NCI-H2081 (cell line): ENCODE measurements around the gene SYNRG.

Source experiments
- DNase-seq, 2 experiments: peaks; one replicate each; lab custom pipeline; 2025; lab: John Stamatoyannopoulos, UW

SYNRG gene

DNA sequence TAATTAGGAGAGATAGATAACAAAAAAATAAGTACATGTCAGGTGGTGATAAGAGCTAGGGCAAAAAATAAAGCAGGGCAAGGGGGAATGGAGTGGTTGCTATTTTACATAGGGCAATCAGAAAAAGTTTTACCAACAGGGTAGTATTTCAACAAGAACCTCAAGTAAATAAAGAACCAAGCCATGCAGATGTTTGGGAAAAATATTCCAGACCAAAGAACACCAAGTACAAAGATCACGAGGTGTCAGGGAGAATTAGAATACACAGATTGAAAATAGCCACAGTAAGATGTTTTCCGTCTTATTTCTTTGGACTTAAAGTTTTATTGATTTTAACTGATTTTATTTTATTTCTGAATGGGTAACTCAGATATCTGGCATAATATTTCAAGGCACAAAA lies 11.1 kb downstream of the SYNRG start:
- no peak for DNase-seq

DNA sequence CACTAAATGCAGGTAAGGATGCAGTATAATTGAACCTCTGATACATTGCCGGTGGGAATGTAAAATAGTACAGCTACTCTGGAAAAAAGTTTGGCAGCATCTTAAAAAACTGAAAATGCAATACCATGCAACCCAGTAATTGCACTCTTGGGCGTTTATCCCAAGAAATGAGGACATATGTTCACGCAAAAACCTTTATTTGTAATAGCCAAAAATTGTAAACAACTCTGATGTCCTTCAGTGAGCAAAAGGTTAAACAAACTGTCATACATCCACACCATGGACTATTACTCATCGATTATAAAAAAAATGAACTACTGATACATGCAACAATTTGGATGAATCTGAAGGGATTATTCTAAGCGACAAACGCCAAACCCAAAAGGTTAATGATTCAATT lies 16.9 kb downstream of the SYNRG start:
- DNase-seq = no peak

DNA sequence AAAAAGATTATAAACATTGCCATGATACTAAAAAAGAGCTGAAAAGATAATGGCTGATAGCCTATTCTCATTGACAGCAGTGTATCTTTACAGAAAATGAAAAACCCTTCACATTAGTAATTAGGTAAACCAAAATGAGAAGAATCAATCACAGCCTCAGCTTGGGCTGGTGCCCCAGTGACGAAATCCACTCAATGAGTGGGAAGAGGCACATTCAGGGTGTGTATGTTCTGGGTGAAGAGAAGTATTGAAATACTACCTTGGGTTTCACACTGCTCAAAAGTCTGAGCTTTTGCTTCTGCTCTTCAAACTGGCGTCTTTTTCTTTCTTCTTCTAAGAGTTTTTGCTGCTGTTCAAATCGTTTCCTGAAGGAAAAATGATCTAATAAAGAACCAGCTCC lies 24.2 kb downstream of the SYNRG start:
- DNase-seq = no peak

DNA sequence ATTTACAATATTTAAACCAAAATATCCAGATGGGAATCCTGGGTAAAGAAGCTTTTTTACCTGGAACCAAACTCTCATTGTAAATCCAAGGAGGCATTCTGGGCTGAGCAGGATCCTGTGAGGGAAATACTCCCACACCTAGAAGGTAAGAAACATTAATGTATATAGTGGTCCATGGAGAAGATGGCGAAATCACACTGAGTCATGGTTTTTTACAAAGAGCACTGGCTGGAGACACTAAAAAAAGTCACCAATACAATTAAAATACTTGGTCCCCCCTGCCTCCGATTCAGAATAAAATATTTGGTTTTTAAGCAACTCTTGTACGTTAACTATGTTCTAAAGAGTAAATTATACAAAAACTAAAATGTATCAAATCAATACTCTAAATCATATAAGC lies 32.9 kb downstream of the SYNRG start:
- no peak for DNase-seq

DNA sequence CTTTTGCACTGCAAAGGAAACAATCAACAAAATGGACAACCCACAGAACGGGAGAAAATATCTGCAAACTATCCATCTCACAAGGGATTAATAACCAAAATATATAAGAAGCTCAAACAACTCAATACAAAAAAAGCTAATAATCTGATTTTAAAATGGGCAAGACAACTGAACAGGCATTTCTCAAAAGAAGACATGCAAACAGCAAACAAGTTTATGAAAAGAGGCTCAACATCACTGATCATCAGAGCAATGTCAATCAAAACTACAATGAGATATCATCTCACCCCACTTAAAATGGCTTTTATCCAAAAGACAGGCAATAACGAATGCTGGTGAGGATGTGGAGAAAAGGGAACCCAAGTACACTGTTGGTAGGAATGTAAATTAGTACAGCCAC lies 34.8 kb downstream of the SYNRG start:
- no peak for DNase-seq

DNA sequence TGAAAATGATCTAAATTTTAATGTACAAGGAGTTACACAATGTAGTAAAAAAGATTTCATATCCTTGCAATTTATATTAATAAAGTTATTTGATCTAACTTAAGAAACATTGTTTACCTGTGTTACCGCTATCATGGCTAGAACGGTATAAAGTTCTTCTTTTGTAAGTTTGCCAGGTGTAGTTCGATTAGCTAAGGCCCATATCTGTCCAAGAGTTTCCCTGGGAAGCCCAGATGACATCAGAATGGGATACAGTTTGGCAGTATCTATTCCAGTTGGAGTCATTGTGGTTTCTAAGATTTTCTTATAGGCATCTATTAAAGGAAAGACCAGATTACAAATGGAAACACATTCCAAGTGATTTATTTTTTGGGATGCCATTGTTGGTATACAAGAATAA lies 37.5 kb downstream of the SYNRG start:
- no peak for DNase-seq

DNA sequence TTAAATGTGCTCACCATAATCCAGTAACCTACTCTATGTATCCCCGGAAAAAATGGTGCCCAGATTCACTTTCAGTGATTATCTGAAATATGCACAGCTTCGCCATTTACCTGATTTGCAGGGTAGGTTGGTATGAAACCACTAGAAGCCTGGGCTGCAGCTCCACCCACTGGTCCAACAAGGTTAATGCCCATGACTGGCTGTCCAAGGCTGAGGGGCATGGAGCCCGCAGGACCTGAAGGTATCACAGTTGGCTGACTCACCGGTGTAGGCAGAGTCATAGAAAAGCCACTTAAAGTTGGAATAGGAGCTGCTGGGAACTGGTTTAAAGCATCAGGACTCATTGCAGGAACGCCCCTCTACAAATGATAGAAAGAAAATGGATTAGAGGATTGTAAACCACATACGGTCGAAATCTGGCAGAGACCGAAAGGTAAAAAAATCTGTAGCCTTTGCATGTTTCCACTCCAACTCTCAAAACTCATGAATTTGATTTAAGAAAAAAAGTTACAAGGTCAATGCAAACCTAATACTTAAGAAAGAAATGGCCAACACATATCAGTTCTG lies 38.6 kb downstream of the SYNRG start:
- DNase-seq = peak; percentile 33 to 55

DNA sequence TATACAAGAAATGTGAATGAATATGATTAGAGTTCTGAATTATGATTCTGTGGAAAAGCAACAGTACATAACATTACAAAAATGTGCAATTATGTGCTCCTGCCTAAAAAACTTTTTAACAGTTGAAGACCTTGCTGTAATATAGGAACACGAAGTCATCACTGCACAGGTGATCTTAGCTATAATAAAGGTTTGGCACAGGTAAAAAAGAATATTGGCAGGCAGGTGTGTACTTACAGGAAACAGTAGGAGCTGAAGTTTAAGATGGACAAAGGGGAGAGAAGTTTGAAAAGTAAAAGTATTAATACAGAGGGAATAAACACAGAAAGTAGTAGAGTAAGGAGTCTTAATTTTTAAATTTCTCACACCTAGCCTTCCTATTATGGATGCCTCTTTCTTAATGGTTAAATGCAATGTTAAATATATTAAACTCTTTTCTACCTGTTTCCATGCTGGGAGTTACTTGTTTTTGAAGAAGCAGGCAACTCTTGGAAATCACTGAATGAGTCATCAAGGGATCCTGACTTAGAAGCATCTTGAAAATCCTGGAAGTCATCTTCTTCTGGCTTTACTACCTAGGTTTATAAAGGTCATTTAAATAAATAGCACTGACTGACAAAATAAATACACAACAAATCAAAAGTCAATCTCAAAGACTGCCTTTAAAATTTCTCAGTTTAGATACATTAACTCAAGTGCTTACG lies 40.7 kb downstream of the SYNRG start:
- DNase-seq = no peak

DNA sequence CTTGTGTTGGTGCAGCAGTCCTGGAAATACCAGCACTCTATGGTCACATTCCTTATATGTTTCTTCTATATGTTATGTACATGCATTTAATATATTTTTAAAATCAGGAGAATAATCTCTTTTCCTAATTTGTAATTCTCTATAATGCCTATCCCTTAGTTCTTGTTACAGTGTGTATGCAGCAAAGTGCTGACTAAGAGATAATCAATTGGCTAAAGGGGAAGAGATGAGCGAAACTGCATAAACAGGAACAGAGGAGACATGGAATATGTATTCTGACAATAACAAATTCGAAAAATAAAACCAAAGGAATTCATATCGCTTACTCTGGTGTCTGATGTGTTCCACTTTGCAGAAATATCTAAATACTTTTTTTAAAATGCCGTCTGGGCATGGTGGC lies 41.7 kb downstream of the SYNRG start:
- no peak for DNase-seq

DNA sequence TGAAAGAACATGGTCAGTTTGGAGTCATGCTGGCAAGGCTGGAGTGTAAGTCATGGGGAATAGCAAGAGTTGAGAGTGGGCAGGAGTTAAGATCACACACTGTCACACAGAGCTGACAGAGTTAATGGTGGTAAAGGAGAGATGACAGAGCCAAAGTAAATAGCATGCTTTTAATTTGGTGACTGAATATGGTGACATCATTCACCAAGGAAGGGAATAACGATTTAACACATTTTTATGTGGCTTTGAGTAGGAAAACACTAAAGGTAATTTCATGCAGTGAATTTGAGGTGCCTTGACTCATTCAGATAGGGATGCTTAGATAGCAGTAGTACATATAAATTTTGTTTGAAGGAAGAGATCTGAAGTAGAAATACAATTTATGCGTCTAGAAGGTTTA lies 42.1 kb downstream of the SYNRG start:
- DNase-seq = peak in 1 of 2 experiments; percentile 42

DNA sequence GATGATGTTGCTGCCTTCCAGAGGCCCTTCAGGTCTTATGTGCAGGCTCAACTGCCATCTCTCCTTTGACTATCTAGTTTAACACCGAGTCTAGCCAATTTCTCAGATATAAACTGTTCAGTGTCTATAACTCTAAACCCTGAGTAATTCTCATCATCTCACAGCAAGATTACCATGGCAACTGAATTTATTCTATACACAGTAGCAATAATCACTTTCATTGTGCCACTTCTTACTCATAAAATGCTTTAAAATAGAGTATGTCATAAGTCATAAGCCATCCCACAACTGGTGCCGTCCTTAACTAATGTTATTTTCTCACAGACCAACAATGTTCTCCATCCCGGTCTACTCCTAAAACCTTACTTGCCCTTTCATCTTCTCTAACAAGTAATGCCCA lies 45.0 kb downstream of the SYNRG start:
- no peak for DNase-seq

DNA sequence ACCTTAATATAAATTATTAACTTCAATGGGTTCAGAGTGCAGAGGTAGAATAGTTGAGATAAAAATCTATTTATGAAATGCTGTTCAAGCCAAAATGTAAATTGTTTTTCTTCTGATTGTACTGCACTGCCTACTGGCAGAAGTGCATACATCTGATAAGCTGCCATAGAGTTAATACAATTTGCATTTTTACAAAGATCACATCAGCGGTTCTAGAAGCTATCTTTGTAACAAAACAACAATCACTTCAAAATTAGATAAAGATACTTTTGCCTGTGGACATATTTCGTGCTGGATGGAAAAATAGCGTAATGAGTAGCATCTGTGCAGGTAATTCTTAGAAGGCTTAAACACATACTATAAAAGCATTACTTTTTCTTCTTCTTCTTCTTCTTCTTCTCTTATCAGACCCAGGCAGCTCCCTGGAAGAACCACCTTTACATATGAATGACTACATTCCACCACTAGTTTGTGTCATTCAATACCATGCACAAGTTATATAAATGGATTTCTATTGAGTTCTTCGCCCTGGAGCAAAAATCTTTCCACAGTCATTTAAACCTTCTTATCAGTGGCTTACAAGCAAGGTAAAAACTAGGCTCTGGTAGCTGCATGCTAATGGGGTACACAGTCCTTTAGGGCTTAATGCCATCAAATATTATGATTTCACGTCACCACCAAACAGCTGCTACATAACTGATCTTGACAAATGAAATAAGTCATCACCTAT lies 47.0 kb downstream of the SYNRG start:
- no peak for DNase-seq

DNA sequence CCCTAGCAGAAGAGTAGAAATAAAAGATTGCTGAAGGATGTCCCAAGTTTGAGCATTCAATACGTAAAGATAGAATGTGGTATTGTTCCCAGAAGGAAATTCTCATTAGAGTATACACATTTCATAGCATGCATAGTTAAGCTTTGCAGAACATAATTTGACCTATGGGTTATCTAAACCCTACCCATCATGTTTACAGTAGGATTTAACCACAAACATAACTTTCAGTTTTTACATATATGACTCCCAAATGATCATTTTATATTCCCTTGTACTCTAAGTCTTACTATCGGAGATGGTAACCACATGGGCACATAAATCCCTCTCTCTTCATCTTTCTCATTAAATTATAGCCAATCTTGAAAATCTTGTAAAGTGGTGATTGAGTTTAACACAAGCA lies 50.9 kb downstream of the SYNRG start:
- DNase-seq = no peak

DNA sequence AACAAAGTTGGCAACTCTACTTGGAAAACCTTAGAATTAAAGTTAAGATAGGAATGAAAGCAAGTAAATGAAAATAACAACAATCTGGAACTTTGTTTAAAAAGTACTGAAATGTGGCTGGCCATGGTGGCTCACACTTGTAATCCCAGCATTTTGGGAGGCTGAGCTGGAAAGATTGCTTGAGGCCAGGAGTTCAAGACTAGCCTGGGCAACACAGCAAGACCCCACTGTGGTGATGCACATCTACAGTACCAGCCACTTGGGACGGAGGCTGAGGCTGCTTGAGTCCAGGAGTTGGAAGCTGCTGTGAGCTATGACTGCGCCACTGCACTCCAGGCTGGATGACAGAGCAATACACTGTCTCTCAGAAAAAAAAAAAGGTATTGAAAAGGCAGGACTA lies 51.7 kb downstream of the SYNRG start:
- no peak for DNase-seq

DNA sequence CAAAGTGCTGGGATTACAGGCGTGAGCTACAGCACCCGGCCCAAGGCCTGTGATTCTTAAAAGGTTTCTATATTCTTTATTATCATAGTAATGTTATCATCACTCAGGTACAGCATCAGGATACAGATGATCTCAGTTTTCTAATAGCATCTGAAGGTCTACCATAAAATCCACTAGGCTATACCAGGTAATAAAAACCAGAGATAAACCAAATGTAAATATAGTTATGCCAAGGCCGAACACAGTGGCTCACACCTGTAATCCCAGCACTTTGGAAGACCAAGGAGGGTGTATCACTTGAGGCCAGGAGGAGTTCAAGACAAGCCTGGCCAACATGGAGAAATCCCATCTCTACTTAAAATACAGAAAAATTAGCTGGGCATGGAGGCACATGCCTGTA lies 53.8 kb downstream of the SYNRG start:
- no peak for DNase-seq

DNA sequence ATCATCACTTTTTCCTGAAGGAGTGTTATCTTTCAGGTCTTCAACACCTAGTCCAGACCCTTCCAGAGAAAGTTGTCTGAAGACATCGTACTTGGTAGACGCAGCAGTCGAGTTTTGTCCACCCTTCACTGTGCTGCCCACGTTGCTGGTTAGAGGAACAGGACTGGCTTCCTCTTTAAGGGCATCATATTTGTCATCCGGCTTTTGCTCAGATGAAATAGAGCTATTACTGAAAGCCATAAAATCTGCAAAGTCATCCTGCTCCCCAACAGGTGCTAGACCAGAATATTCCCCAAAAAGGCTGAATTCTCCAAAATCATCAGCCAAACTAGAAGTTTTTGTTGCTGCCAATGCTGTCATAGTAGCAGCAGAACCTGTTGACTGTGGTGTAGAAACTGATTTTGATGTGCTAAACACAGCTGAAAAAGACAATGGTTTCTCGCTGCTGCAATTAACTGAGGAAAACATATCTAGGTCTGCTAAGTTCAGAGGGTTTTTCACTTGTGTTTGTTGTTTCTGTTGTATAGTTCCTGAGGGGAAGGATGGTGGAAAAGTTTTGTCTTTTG lies 55.7 kb downstream of the SYNRG start:
- DNase-seq = no peak

DNA sequence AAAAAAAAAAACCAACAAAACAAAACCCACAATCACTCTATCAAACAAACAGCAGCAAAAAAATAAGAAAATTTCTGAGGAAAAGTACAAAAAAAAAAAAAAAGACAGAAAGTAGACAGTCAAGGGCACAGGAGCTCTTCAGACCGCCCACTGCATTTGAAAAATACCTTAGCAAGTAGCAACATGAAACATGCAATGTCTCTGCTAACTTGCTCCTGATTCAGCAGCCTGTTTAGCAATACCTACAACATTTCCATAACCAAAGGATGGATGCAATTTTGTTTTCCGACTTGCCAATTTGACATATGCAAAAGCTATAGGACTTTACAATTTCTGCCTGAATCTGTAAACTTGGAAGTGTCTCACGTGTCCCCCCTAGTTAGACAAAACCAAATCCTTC lies 57.4 kb downstream of the SYNRG start:
- no peak for DNase-seq

DNA sequence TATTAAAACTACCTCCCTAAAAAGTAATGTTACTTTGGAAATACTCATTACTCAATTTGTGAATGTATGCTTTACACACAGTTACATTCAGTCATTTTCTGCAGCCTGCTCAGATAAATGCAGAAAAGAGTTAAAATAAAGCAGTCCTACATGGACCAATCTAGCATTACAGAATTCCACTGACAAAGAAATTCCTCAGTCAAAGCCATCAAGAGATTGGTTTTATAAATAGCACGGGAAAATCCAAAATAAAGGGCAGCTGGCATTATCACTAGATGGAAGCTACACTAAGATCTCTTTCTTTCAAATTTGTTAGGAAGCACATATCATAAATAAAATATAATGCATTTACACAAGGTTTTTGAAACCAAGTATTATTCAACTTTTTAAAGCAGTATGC lies 61.2 kb downstream of the SYNRG start:
- no peak for DNase-seq

DNA sequence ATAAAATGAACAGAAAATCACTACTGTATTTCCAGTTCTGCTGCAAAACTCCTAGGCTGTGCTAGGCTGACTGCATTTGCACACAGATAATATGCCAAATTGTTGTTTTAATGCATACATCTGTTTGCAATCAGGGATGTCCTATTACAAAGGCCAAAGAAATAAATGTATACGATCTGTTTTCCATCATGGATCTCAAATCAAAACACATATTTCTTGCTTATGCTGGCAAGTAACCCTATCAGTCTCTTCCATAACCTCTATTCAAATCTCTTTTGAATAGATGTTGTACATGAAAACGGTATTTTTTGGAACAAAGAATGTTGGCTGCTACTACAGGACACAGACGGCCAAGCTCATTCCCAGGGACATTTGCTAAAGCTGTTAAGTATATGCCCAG lies 62.9 kb downstream of the SYNRG start:
- no peak for DNase-seq

DNA sequence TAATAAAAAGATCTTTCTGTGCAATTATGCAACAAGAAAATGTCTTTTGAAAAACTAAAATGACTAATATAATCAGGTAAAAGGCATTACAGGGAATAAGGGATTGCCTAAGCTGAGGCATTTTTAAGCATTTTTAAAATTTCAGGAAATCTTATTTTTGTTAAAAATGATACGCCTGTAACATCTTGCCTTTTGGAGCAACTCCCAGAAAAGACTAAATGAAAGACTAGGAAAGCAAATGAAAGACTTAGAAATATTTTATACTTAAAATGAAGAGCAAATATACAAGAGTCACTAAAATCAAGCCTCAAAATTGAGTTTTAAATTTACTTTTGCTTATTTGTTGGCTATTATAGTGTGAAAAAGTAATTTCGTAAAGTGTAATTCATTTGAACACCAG lies 63.7 kb downstream of the SYNRG start:
- no peak for DNase-seq

DNA sequence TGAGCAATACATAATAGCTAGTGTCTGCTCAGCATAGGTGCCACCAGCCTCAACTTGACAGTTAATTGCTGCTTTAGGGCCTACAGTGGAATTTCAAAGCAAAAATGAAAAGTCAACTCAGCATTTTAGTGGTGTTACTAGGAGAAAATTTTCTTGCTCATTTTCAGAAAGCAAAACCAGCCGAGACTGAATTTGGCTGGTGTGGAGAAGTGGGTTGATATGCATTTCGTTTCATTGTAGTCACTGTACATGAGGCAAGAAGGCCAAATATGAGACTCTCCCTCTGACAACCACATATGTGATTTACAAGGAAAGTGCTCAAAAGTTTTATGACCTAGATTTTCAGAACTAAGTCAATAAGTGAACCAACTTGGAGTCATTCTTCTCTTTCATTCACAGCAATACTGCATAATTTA lies 65.6 kb downstream of the SYNRG start:
- DNase-seq = no peak

DNA sequence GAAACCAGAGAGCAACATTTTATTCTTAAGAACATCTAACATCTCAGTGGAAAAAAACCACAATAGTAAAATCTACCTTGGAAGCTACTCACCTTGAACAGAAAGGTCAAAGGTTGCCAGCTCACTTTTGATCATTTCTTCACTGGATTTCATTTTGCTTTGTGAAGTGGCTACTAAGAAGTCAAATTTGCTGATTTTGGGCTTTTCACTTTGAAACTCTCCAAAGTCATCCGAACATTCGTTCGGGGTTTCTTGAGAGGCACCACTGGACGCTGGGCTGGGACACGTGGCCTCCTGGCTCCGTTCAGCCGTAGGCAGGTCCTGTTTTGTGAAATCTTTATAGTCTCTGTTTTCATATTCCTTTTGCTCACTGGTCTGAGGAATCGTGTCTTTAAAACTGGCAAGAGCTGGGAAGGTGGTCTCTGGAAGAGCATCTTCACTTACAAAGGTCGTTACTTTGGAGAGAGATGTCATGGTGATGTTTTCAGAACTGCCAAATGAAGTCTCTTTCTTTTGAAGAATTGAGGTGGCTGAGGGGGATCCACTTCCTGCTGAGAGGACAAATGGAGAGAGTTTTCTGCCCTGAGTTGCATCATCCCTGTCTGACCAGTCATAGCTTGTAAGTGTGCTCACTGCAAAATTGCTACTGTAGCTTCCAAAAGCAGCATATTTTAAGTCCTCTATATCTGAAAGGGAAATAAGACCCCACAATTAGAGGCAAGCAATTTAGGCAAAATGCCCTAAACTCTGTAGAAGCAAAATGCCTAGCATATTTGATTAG lies 67.1 kb downstream of the SYNRG start:
- DNase-seq = no peak
